ENCODE measurements around the gene NEK11.
"Not testable (repeated sequence)": the region's sequence is repeated elsewhere in the genome, so short reads cannot be mapped to it uniquely, and the experiment has no call there.

NEK11 gene

DNA sequence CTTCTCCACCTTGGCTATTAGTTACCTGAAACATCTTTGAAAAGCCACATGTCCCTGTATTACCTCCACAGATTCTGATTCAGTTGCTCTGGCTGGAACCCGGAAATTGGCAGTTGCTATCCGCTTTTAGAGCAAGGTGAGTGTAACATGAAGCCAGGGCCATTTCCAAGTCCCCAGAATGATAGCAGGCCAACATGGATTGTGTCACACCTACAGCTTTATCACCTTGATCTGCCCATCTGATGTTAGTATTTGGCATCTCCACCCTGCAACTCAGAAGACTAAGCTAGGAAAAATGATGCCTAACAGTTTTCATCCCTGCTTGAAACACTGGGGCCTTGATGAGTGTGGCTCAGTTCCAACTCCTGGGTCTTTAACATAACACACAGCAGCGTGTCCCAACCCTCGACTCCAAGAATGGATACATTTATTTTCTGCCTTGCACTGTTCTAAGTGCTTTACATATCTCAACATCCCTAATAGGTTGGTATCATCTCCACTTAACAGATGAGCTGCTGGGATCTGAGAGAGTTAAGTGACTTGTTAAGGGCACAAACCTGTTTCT is 333.6 kb downstream of the NEK11 start:
- Histone ChIP-seq H3K9ac (ENCODE audit: low read depth, low read length) (no peak overlapping the region), H3K4me3 (ENCODE audit: low read depth, low read length) (no peak overlapping the region), H3K27me3 (ENCODE audit: control insufficient read depth, insufficient read depth, low read length) (no peaks in the 10 kb centered on the region), H3K36me3 (ENCODE audit: control insufficient read depth, insufficient read depth, low read length) (peaks cover 4% of the 10 kb centered on the region; the same call in 1 of the 2 replicates), H3K4me1 (ENCODE audit: control insufficient read depth, insufficient read depth, low read length) (peaks cover 5% of the 10 kb centered on the region; the same call in 1 of the 2 replicates), H3K9me3 (ENCODE audit: control insufficient read depth, insufficient read depth, low read length) (no peaks in the 10 kb centered on the region), H3K27ac (ENCODE audit: low read depth, low read length) (no peak overlapping the region)

GRCh38 chr3:131361066-131361463 is 334.4 kb downstream of the NEK11 start:
- H3K4me3 ChIP-seq (ENCODE audit: low read depth, low read length), result peak overlapping the region; percentile 75
- H3K9me3 ChIP-seq (ENCODE audit: control insufficient read depth, insufficient read depth, low read length); H3K27ac ChIP-seq (ENCODE audit: low read depth, low read length); H3K9ac ChIP-seq (ENCODE audit: low read depth, low read length); H3K36me3 ChIP-seq (ENCODE audit: control insufficient read depth, insufficient read depth, low read length); H3K4me1 ChIP-seq (ENCODE audit: control insufficient read depth, insufficient read depth, low read length); H3K27me3 ChIP-seq (ENCODE audit: control insufficient read depth, insufficient read depth, low read length): not testable (repeated sequence)

DNA sequence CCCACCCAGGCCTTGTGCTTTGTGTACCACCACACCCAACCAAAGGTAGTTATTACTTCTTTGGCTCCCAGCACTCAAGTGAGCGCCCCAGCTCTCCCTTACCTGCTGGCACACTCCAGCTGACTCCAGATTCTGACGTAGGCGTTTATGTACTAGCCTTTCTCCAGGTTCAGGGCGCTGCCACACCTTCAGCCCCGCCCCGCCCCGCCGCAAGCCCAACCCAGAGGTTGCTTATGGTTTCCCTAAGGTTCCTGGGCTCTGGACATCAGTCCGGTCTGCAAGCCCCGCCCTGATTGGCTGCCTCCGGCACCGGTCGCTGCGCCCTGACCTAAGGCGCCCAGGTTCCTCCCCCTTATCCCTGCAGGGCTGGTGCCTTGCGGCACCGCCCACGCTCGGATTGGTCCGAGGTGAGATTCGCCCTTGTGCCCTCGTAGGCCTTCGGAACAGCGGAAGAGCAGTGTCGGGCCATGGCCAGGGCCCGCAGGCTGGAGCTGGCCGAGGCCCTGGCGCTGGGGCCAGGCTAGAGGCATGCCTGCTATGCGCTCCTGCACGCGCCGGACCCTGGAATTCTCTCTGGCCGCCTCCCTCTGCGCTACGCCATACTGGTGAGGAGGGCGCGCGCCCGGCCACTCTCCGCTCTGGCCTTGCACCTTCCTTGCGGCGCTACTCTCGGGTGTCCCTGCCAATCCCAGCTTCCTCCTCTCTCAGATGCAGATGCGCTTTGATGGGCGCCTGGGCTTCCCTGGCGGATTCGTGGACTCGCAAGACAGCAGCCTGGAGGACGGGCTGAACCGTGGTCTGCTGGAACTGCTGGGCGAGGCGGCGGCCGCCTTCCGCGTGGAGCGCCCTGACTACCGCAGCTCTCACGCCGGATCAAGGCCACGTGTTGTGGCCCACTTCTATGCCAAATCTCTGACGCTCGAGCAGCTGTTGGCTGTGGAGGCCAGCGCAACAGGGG is 335.1 kb downstream of the NEK11 start:
- peaks cover 4% of the 10 kb centered on the region; the same call in 1 of the 2 replicates for H3K36me3 ChIP-seq (ENCODE audit: control insufficient read depth, insufficient read depth, low read length)
- H3K9me3 ChIP-seq (ENCODE audit: control insufficient read depth, insufficient read depth, low read length), result 0 out of 2 replicates have a peak, but pooled peaks cover 4% of the 10 kb centered on the region
- peaks cover 5% of the 10 kb centered on the region; the same call in 1 of the 2 replicates for H3K4me1 ChIP-seq (ENCODE audit: control insufficient read depth, insufficient read depth, low read length)
- H3K9ac ChIP-seq (ENCODE audit: low read depth, low read length), result peak overlapping the region; percentile 91
- H3K27me3 ChIP-seq (ENCODE audit: control insufficient read depth, insufficient read depth, low read length), result no peaks in the 10 kb centered on the region
- H3K4me3 ChIP-seq (ENCODE audit: low read depth, low read length), result peak overlapping the region; percentile 75
- H3K27ac ChIP-seq (ENCODE audit: low read depth, low read length), result peak overlapping the region; percentile 55

GRCh38 chr3:131363275-131363674 is 336.6 kb downstream of the NEK11 start:
- Histone ChIP-seq H3K27me3 (ENCODE audit: control insufficient read depth, insufficient read depth, low read length) (no peaks in the 10 kb centered on the region), H3K27ac (ENCODE audit: low read depth, low read length) (no peak overlapping the region), H3K4me3 (ENCODE audit: low read depth, low read length) (no peak overlapping the region), H3K36me3 (ENCODE audit: control insufficient read depth, insufficient read depth, low read length) (peaks cover 4% of the 10 kb centered on the region; the same call in 1 of the 2 replicates), H3K9ac (ENCODE audit: low read depth, low read length) (no peak overlapping the region), H3K4me1 (ENCODE audit: control insufficient read depth, insufficient read depth, low read length) (peaks cover 5% of the 10 kb centered on the region; the same call in 1 of the 2 replicates), H3K9me3 (ENCODE audit: control insufficient read depth, insufficient read depth, low read length) (0 out of 2 replicates have a peak, but pooled peaks cover 14% of the 10 kb centered on the region)

DNA sequence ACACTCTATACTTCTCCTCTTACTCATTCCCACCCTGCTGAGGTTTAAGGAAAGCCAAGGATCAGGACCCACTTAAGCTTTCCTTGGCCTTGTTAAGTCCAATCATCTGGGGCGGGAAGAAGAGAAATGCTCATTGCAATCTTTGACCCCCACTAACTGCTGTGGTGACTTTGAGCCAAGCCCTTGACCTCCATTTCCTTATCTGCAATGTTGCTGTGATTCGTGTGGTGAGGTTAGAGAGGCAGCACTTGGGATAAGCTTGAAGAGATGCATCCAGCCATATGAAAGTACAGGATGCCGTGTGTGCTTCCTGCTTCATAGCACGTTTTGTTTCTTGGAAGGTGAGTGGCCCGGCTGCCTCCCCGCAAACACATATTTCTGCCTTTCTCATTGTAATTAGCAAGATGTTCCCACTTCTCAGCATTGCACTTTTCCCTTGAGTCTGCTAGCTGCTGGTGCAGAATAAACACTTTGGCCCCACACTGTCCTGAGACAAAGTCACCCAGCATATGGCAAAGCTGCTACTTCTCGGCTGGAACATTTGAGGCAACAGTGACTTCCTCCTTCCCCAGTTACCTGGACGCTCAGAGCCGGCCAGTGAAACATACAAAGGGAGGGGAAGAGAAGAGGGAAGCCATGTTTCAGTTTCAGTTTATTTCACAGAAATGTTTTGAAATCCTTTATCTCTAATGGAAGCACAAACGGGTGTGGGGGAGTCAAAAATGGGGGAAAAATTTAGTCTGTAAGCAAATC is 344.4 kb downstream of the NEK11 start:
- Histone ChIP-seq H3K9me3 (ENCODE audit: control insufficient read depth, insufficient read depth, low read length) (0 out of 2 replicates have a peak, but pooled peaks cover 14% of the 10 kb centered on the region), H3K27ac (ENCODE audit: low read depth, low read length) (no peak overlapping the region), H3K27me3 (ENCODE audit: control insufficient read depth, insufficient read depth, low read length) (no peaks in the 10 kb centered on the region), H3K4me1 (ENCODE audit: control insufficient read depth, insufficient read depth, low read length) (no peaks in the 10 kb centered on the region), H3K36me3 (ENCODE audit: control insufficient read depth, insufficient read depth, low read length) (peaks cover 2% of the 10 kb centered on the region; the same call in 1 of the 2 replicates), H3K9ac (ENCODE audit: low read depth, low read length) (no peak overlapping the region), H3K4me3 (ENCODE audit: low read depth, low read length) (no peak overlapping the region)

GRCh38 chr3:131371688-131372066 is 345.0 kb downstream of the NEK11 start:
- H3K9me3 ChIP-seq (ENCODE audit: control insufficient read depth, insufficient read depth, low read length), result 0 out of 2 replicates have a peak, but pooled peaks cover 10% of the 10 kb centered on the region
- H3K4me1 ChIP-seq (ENCODE audit: control insufficient read depth, insufficient read depth, low read length), result no peaks in the 10 kb centered on the region
- H3K27me3 ChIP-seq (ENCODE audit: control insufficient read depth, insufficient read depth, low read length), result no peaks in the 10 kb centered on the region
- H3K4me3 ChIP-seq (ENCODE audit: low read depth, low read length), result no peak overlapping the region
- no peak overlapping the region for H3K27ac ChIP-seq (ENCODE audit: low read depth, low read length)
- H3K9ac ChIP-seq (ENCODE audit: low read depth, low read length), result no peak overlapping the region
- peaks cover 2% of the 10 kb centered on the region; the same call in 1 of the 2 replicates for H3K36me3 ChIP-seq (ENCODE audit: control insufficient read depth, insufficient read depth, low read length)

GRCh38 chr3:131374741-131375140 is 348.1 kb downstream of the NEK11 start:
- no peak overlapping the region for H3K9ac ChIP-seq (ENCODE audit: low read depth, low read length)
- H3K27ac ChIP-seq (ENCODE audit: low read depth, low read length), result no peak overlapping the region
- no peaks in the 10 kb centered on the region for H3K9me3 ChIP-seq (ENCODE audit: control insufficient read depth, insufficient read depth, low read length)
- 0 out of 2 replicates have a peak, but pooled peaks cover 4% of the 10 kb centered on the region for H3K4me1 ChIP-seq (ENCODE audit: control insufficient read depth, insufficient read depth, low read length)
- H3K36me3 ChIP-seq (ENCODE audit: control insufficient read depth, insufficient read depth, low read length), result peaks cover 2% of the 10 kb centered on the region; the same call in 1 of the 2 replicates
- no peaks in the 10 kb centered on the region for H3K27me3 ChIP-seq (ENCODE audit: control insufficient read depth, insufficient read depth, low read length)
- no peak overlapping the region for H3K4me3 ChIP-seq (ENCODE audit: low read depth, low read length)

GRCh38 chr3:131380821-131381444 is 354.3 kb downstream of the NEK11 start:
- peaks cover 19% of the 10 kb centered on the region for H3K36me3 ChIP-seq (ENCODE audit: control insufficient read depth, insufficient read depth, low read length)
- not testable (repeated sequence) for H3K9me3 ChIP-seq (ENCODE audit: control insufficient read depth, insufficient read depth, low read length); H3K4me1 ChIP-seq (ENCODE audit: control insufficient read depth, insufficient read depth, low read length); H3K27me3 ChIP-seq (ENCODE audit: control insufficient read depth, insufficient read depth, low read length); H3K27ac ChIP-seq (ENCODE audit: low read depth, low read length)
- H3K9ac ChIP-seq (ENCODE audit: low read depth, low read length), result peak overlapping the region; percentile 54
- peak overlapping the region; percentile 85 for H3K4me3 ChIP-seq (ENCODE audit: low read depth, low read length)

- H3K27ac ChIP-seq (ENCODE audit: low read depth, low read length), result peak within 1 kb of the TSS; percentile 46
- peak within 1 kb of the TSS; percentile 85 for H3K4me3 ChIP-seq (ENCODE audit: low read depth, low read length)
- peak within 1 kb of the TSS; percentile 82 for H3K9ac ChIP-seq (ENCODE audit: low read depth, low read length)
- H3K4me1 ChIP-seq (ENCODE audit: control insufficient read depth, insufficient read depth, low read length), result 0 out of 2 replicates have a peak, but pooled peaks cover 4% of the 10 kb centered on the region
- no peaks in the 10 kb centered on the region for H3K9me3 ChIP-seq (ENCODE audit: control insufficient read depth, insufficient read depth, low read length)
- H3K36me3 ChIP-seq (ENCODE audit: control insufficient read depth, insufficient read depth, low read length), result peaks cover 25% of the 10 kb centered on the region
- no peaks in the 10 kb centered on the region for H3K27me3 ChIP-seq (ENCODE audit: control insufficient read depth, insufficient read depth, low read length)
These were observed 355.0 kb downstream of the NEK11 start, which contains the start of gene NUDT16 for GRCh38 chr3:131381445-131382291. TSS of gene NUDT16 (plus strand) at chr3:131381774. CDS start at chr3:131381805, 31 bp downstream.

Data from HUES48 (cell line).